ENCODE measurements around the gene ARHGAP24. TPM values are rescaled to one million over a fixed set of nuclear protein-coding genes. Genes with fewer than 3 reads are reported as not detected.

The ARHGAP24 gene
- total and polyA plus RNA-seq, 2 donors (not counting 1 experiment from before 2014, with no cell fraction given): 15.9 to 40.5 TPM

DNA sequence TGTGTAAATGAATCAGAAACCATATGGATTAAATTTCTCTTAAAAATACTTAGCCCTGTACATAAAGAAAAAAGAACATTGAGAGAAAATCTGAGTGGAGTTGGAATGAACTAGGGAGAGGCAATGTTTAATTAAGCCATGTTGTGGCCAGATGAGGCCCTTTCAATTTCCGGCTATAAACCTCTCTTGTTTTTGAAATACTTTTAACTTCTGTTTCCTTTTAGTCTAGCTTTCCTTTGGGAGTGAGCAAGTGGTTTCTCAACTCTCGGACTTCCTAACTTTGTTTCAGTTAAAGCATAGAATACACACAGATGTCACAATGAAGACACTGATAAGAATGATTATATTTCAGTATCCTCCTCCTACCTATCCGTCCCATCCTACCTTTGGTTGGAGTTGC is 197.2 kb downstream of the ARHGAP24 start:
- Histone ChIP-seq H3K79me2 (ENCODE audit: control insufficient read depth, insufficient read depth, low read length) (no peaks in the 10 kb centered on the region), H3K27me3 (ENCODE audit: control insufficient read depth, insufficient read depth, low read length) (no peaks in the 10 kb centered on the region), H3K9ac (ENCODE audit: insufficient read depth, low read length) (no peak overlapping the region), H3K27ac (ENCODE audit: insufficient read depth, low read length) (no peak overlapping the region), H3K36me3 (ENCODE audit: control insufficient read depth, insufficient read depth, low read length) (no peaks in the 10 kb centered on the region), H3K9me3 (ENCODE audit: control insufficient read depth, insufficient read depth, low read depth, low read length) (no peaks in the 10 kb centered on the region), H4K20me1 (ENCODE audit: control insufficient read depth, extremely low read depth, insufficient read depth, low read length) (no peaks in the 10 kb centered on the region), H3K4me1 (ENCODE audit: control insufficient read depth, extremely low read depth, insufficient read depth, low read length) (no peaks in the 10 kb centered on the region), H3K4me3 (replicated peaks in 1 of 4; ENCODE audit: control extremely low read depth in 1 of 4, insufficient read depth in 1 of 4, low read depth in 3 of 4, low read length in 4 of 4) (no peak overlapping the region), H3K4me2 (ENCODE audit: extremely low read depth, insufficient read depth, low read length) (no peak overlapping the region), H2AFZ (ENCODE audit: low read length) (no peak overlapping the region)
- DNase-seq (ENCODE audit: low read depth in 2 of 2): no peak
- TF ChIP-seq EZH2 (IDR thresholded peaks at IDR 0.05; ENCODE audit: low read length, missing control alignments): no peak

DNA sequence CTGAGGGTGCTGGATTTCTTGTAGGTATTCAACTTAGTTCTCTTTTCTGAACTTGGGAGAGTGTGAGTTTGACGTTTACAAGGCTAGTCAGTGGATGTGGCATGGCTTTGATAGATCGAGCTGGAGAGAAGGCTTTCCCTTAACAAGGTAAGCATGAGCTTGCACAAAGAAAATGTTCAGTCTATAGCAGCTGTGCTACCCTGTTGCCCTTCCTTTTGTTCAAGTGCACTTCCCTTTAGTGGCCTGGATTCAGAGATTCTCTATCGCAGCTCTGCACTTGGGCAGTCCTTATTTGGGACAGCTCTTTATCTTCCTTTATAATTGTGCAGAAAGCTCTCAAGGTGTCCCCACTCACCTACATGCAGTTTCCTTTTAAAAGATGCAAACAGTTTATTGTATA is 198.0 kb downstream of the ARHGAP24 start:
- Histone ChIP-seq H3K79me2 (ENCODE audit: control insufficient read depth, insufficient read depth, low read length) (no peaks in the 10 kb centered on the region), H3K9ac (ENCODE audit: insufficient read depth, low read length) (no peak overlapping the region), H3K4me2 (ENCODE audit: extremely low read depth, insufficient read depth, low read length) (no peak overlapping the region), H3K9me3 (ENCODE audit: control insufficient read depth, insufficient read depth, low read depth, low read length) (no peaks in the 10 kb centered on the region), H3K27ac (ENCODE audit: insufficient read depth, low read length) (no peak overlapping the region), H3K36me3 (ENCODE audit: control insufficient read depth, insufficient read depth, low read length) (no peaks in the 10 kb centered on the region), H2AFZ (ENCODE audit: low read length) (no peak overlapping the region), H3K27me3 (ENCODE audit: control insufficient read depth, insufficient read depth, low read length) (no peaks in the 10 kb centered on the region), H3K4me3 (replicated peaks in 1 of 4; ENCODE audit: control extremely low read depth in 1 of 4, insufficient read depth in 1 of 4, low read depth in 3 of 4, low read length in 4 of 4) (no peak overlapping the region), H3K4me1 (ENCODE audit: control insufficient read depth, extremely low read depth, insufficient read depth, low read length) (no peaks in the 10 kb centered on the region), H4K20me1 (ENCODE audit: control insufficient read depth, extremely low read depth, insufficient read depth, low read length) (no peaks in the 10 kb centered on the region)
- DNase-seq (ENCODE audit: low read depth in 2 of 2): no peak
- TF ChIP-seq, protein P1, sequence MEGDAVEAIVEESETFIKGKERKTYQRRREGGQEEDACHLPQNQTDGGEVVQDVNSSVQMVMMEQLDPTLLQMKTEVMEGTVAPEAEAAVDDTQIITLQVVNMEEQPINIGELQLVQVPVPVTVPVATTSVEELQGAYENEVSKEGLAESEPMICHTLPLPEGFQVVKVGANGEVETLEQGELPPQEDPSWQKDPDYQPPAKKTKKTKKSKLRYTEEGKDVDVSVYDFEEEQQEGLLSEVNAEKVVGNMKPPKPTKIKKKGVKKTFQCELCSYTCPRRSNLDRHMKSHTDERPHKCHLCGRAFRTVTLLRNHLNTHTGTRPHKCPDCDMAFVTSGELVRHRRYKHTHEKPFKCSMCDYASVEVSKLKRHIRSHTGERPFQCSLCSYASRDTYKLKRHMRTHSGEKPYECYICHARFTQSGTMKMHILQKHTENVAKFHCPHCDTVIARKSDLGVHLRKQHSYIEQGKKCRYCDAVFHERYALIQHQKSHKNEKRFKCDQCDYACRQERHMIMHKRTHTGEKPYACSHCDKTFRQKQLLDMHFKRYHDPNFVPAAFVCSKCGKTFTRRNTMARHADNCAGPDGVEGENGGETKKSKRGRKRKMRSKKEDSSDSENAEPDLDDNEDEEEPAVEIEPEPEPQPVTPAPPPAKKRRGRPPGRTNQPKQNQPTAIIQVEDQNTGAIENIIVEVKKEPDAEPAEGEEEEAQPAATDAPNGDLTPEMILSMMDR (conservative IDR thresholded peaks at IDR 0.05 in 1 of 2, IDR thresholded peaks at IDR 0.05 in 1 of 2; ENCODE audit: low read depth in 1 of 2, low read length in 2 of 2): no peak
- no peak for TF ChIP-seq EZH2 (IDR thresholded peaks at IDR 0.05; ENCODE audit: low read length, missing control alignments)

DNA sequence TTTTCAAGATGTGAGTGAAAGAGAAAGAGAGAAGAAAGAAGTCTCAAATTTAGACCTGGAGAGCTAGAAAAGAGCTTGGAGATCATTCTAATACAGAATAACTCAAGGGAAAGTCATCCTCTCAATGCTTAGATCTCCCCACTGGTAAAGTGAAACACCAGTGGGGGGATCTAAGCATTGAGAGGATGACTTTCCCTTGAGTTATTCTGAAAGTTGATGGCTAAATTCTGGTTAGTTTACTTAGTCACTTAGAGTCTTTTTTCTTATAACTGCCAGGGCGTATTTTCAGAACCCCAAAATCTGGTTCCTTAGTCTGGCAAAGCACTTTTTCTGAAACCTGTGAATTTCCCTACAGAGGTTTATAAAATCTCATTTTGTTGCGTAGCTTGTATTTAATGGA is 198.6 kb downstream of the ARHGAP24 start:
- TF ChIP-seq, protein P1 (conservative IDR thresholded peaks at IDR 0.05 in 1 of 2, IDR thresholded peaks at IDR 0.05 in 1 of 2; ENCODE audit: low read depth in 1 of 2, low read length in 2 of 2): no peak
- no peak for TF ChIP-seq EZH2 (IDR thresholded peaks at IDR 0.05; ENCODE audit: low read length, missing control alignments)
- Histone ChIP-seq H4K20me1 (ENCODE audit: control insufficient read depth, extremely low read depth, insufficient read depth, low read length) (no peaks in the 10 kb centered on the region), H2AFZ (ENCODE audit: low read length) (no peak overlapping the region), H3K4me2 (ENCODE audit: extremely low read depth, insufficient read depth, low read length) (no peak overlapping the region), H3K9me3 (ENCODE audit: control insufficient read depth, insufficient read depth, low read depth, low read length) (no peaks in the 10 kb centered on the region), H3K9ac (ENCODE audit: insufficient read depth, low read length) (no peak overlapping the region), H3K36me3 (ENCODE audit: control insufficient read depth, insufficient read depth, low read length) (no peaks in the 10 kb centered on the region), H3K27ac (ENCODE audit: insufficient read depth, low read length) (no peak overlapping the region), H3K4me3 (replicated peaks in 1 of 4; ENCODE audit: control extremely low read depth in 1 of 4, insufficient read depth in 1 of 4, low read depth in 3 of 4, low read length in 4 of 4) (no peak overlapping the region), H3K4me1 (ENCODE audit: control insufficient read depth, extremely low read depth, insufficient read depth, low read length) (no peaks in the 10 kb centered on the region), H3K27me3 (ENCODE audit: control insufficient read depth, insufficient read depth, low read length) (no peaks in the 10 kb centered on the region), H3K79me2 (ENCODE audit: control insufficient read depth, insufficient read depth, low read length) (no peaks in the 10 kb centered on the region)
- no peak for DNase-seq (ENCODE audit: low read depth in 2 of 2)
